Vagina (tissue), 2 donors: ENCODE results near the gene KRT7.

Source experiments
- POLR2A ChIP-seq, 2 donors: fragments of 450-650 bp; IDR thresholded peaks; one replicate each; pipeline ENCODE4 v1.6.1; 2017; ENCODE audit warnings: antibody characterized with exemption in 2 of 2, mild to moderate bottlenecking in 2 of 2, moderate library complexity in 2 of 2
- POLR2AphosphoS5 ChIP-seq, 2 donors: sonication (generic); formaldehyde crosslinking; IDR thresholded peaks; one replicate each; pipeline ENCODE4 v1.9.0; 2017; ENCODE audit warnings: antibody characterized with exemption in 2 of 2, mild to moderate bottlenecking in 2 of 2, low read depth in 1 of 2; ENCODE audit not compliant: insufficient read depth in 1 of 2
- TF ChIP-seq, protein P1 (sequence below), 3 experiments: fragments of 450-650 bp in 2 of 3; fragments of 200-600 bp in 1 of 3; sonication (generic) in 1 of 3; IDR thresholded peaks; one replicate each; pipeline ENCODE4 v1.5.1; 2017 to 2019; ENCODE audit warnings: antibody characterized with exemption in 3 of 3, mild to moderate bottlenecking in 2 of 3, moderate library complexity in 2 of 3

DNA sequence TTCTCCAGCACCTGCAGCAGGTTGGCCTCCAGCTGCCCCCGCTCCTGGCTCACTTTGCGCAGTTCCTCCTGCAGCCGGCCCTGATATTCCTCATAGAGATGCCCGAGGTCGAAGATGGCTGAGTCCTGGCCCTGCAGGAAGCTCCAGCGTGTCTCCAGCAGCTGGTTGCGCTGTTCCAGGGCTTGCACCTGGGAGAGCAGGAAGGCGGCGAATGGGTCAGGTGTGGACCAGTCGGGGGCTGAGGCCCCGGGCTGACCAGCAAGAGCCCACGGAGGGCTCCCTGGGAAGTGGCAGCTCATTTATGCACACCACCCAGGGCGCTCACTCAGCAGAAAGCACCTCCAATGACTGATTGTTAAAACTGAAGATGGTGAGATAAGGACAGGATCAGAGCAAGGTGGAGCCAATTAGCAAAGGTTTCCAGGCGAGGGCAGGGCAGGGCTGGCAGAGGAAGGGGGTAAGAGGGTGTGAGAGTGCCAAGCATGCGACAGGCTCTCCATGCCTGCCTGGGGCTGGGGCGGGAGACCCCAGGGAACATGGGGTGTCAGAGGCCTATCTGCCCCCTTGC lies 47.6 kb upstream of the KRT7 start:
- TF ChIP-seq POLR2A (IDR thresholded peaks at IDR 0.05) (no peak), POLR2AphosphoS5 (IDR thresholded peaks at IDR 0.05; ENCODE audit: insufficient read depth in 1 of 2, low read depth in 1 of 2) (no peak)
- TF ChIP-seq, protein P1, sequence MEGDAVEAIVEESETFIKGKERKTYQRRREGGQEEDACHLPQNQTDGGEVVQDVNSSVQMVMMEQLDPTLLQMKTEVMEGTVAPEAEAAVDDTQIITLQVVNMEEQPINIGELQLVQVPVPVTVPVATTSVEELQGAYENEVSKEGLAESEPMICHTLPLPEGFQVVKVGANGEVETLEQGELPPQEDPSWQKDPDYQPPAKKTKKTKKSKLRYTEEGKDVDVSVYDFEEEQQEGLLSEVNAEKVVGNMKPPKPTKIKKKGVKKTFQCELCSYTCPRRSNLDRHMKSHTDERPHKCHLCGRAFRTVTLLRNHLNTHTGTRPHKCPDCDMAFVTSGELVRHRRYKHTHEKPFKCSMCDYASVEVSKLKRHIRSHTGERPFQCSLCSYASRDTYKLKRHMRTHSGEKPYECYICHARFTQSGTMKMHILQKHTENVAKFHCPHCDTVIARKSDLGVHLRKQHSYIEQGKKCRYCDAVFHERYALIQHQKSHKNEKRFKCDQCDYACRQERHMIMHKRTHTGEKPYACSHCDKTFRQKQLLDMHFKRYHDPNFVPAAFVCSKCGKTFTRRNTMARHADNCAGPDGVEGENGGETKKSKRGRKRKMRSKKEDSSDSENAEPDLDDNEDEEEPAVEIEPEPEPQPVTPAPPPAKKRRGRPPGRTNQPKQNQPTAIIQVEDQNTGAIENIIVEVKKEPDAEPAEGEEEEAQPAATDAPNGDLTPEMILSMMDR (IDR thresholded peaks at IDR 0.05), result no peak
